ENCODE measurements around the gene TRDMT1. TPM values are rescaled to one million over a fixed set of nuclear protein-coding genes. Genes with fewer than 3 reads are reported as not detected.

The TRDMT1 gene
- total RNA-seq, 1 experiment from 2014 or later: 10.3 TPM

GRCh38 chr10:17100586-17100985 lies 100.9 kb downstream of the TRDMT1 start:
- H3K4me3 Mint-ChIP-seq (ENCODE audit: low read depth, unreplicated experiment): no peak overlapping the region
- H3K36me3 Mint-ChIP-seq (ENCODE audit: insufficient read depth, unreplicated experiment): no peaks in the 10 kb centered on the region
- no peak for DNase-seq
- no peaks in the 10 kb centered on the region for H3K9me3 Mint-ChIP-seq (ENCODE audit: low read depth, unreplicated experiment)
- no peak for TF ChIP-seq CTCF (IDR thresholded peaks at IDR 0.05; ENCODE audit: unreplicated experiment)
- H3K4me1 Mint-ChIP-seq (ENCODE audit: low read depth, unreplicated experiment): peaks cover 31% of the 10 kb centered on the region
- CTCF ChIA-PET: no interaction called here
- intact Hi-C loops (cut with micrococcal nuclease; ENCODE audit: unreplicated experiment): loop anchor here (5.0 kb wide), 1 partner anchor 78 kb away; no protein-coding TSS in a partner anchor
- H3K27ac Mint-ChIP-seq (ENCODE audit: unreplicated experiment): peak overlapping the region; percentile 41
- no peaks in the 10 kb centered on the region for H3K27me3 Mint-ChIP-seq (ENCODE audit: unreplicated experiment)
- no TSS peak for BruUV-seq (replicated peaks)

- TF ChIP-seq CTCF (IDR thresholded peaks at IDR 0.05; ENCODE audit: unreplicated experiment): no peak
- intact Hi-C loops (cut with micrococcal nuclease; ENCODE audit: unreplicated experiment): no loop called here
- Mint-ChIP-seq H3K9me3 (ENCODE audit: low read depth, unreplicated experiment) (no peaks in the 10 kb centered on the region), H3K27ac (ENCODE audit: unreplicated experiment) (no peak overlapping the region), H3K4me1 (ENCODE audit: low read depth, unreplicated experiment) (peaks cover 17% of the 10 kb centered on the region), H3K27me3 (ENCODE audit: unreplicated experiment) (no peaks in the 10 kb centered on the region), H3K36me3 (ENCODE audit: insufficient read depth, unreplicated experiment) (no peaks in the 10 kb centered on the region), H3K4me3 (ENCODE audit: low read depth, unreplicated experiment) (no peak overlapping the region)
- no TSS peak for BruUV-seq (replicated peaks)
- CTCF ChIA-PET: no interaction called here
- no peak for DNase-seq
Measured at GRCh38 chr10:17098012-17098411, 103.5 kb downstream of the TRDMT1 start.

Other genes with a start within 250 kb of the TRDMT1 start
- gene CUBN, start 71.9 kb downstream of the TRDMT1 start, total RNA-seq (2022): 0.27 and 0.92 TPM in 2 replicates
- gene VIM, start 26.6 kb upstream of the TRDMT1 start, total RNA-seq (2022): 318 and 486 TPM in 2 replicates